Thyroid gland (tissue), 4 donors: ENCODE data around the gene SHROOM2. TPM values are rescaled to one million over a fixed set of nuclear protein-coding genes. Genes with fewer than 3 reads are reported as not detected.

Experiments used
- DNase-seq, 2 donors: peaks; one replicate each; pipeline ENCODE4 v3.0.0-alpha.2; 2019
- H3K27ac ChIP-seq, 3 donors: fragments of 200-600 bp; sonication (generic); 1 replicate in 2 of 3; 2 replicates in 1 of 3; pipeline ENCODE4 v1.5.1; 2016 to 2019; ENCODE audit warnings: mild to moderate bottlenecking in 1 of 3, moderate library complexity in 1 of 3
- H3K27me3 ChIP-seq: fragments of 200-600 bp; sonication (generic); one replicate; pipeline ENCODE4 v1.5.1; 2019
- H3K36me3 ChIP-seq, 2 donors: fragments of 200-600 bp; sonication (generic); one replicate each; pipeline ENCODE4 v1.5.1; 2016 to 2019
- H3K4me1 ChIP-seq, 2 donors: fragments of 200-600 bp; sonication (generic); one replicate each; pipeline ENCODE4 v1.5.1; 2017 to 2019
- H3K4me3 ChIP-seq, 3 donors: fragments of 200-600 bp; sonication (generic); replicated peaks in 1 of 3; 1 replicate in 2 of 3; 2 replicates in 1 of 3; pipeline ENCODE4 v1.5.1; 2016; ENCODE audit warnings: mild to moderate bottlenecking in 1 of 3
- H3K9me3 ChIP-seq: fragments of 200-600 bp; sonication (generic); one replicate; pipeline ENCODE4 v1.5.1; 2017
- CTCF ChIP-seq, 6 experiments: fragments of 200-600 bp in 3 of 6; fragments of 450-650 bp in 3 of 6; sonication (generic) in 3 of 6; IDR thresholded peaks; one replicate each; pipeline ENCODE4 v1.5.1; 2016 to 2019; ENCODE audit warnings: antibody characterized with exemption in 6 of 6, mild to moderate bottlenecking in 2 of 6, inconsistent platforms in 1 of 6, moderate library complexity in 1 of 6
- POLR2A ChIP-seq, 2 donors: fragments of 450-650 bp; IDR thresholded peaks; one replicate each; pipeline ENCODE4 v1.6.1; 2017; ENCODE audit warnings: antibody characterized with exemption in 2 of 2, mild to moderate bottlenecking in 2 of 2, moderate library complexity in 1 of 2
- WGBS, 2 donors: methylation state at CpG; one replicate each; pipeline ENCODE4 v1.1.5; 2017; 5-methylcytosine and 5-hydroxymethylcytosine counted together
- intact Hi-C: fragments of 100-400 bp; cut with DNase I; formaldehyde crosslinking; loops from one replicate; pipeline ENCODE4 v1.15.1; 2023
- total RNA-seq, 4 donors: library from RNA; depleted of rRNA; stranded (reverse); fragments of >200 nt; gene quantifications; one replicate each; pipeline ENCODE4 v1.2.3, GENCODE V29; 2016

SHROOM2 gene
- total RNA-seq, 4 donors from 2014 or later: 2.8 to 16.5 (median 6.1) TPM

GRCh38 chrX:9880870-9881269 lies 94.6 kb downstream of the SHROOM2 start:
- no peaks in the 10 kb centered on the region for H3K27me3 ChIP-seq
- WGBS, 2 donors: 47 to 50% methylated on average over 7 of the region's 7 CpGs
- DNase-seq: peak in 1 of 2 donors; percentile 1
- H3K4me3 ChIP-seq: no peak overlapping the region
- TF ChIP-seq POLR2A (IDR thresholded peaks at IDR 0.05) (no peak), CTCF (IDR thresholded peaks at IDR 0.05) (no peak)
- no peak overlapping the region for H3K27ac ChIP-seq
- H3K9me3 ChIP-seq: no peaks in the 10 kb centered on the region
- intact Hi-C loops: no loop called here
- no peaks in the 10 kb centered on the region for H3K36me3 ChIP-seq
- no peaks in the 10 kb centered on the region for H3K4me1 ChIP-seq

DNA sequence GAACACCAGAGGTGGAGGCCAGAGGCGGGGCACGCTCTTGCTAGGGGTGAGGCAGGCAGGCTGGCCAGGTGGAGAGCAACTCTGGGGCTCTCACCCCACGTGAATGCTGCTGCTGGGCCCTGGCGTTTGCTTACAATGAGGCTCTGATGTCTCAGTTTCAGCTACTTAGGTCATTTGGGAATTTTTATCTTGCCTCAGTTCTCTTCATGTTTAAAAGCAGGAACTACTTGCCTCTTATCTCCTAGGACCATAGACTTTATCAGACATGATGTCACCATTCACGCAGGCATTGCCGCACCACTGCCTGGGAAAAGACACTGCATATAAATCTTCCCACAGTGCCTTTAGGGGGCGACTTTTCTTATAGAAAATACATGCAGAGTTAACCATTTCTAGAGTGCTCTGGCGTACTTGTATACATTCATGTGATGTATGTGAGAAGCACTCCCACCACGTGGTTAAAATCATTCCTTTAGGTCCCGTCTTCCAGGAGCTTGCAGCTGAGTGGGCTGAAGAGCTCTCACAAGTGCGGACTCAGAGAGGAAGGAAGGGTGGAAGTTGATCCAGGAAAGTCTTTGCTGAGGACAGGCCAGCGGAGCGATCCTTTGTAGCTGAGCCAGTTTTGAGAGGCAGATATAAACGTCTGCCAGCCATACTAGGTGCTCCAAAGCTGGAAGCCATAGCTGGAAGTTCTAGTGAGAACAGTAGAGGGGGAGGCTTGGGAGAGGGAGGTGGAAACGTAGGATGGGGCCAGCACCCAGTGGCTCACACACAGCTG lies 96.6 kb downstream of the SHROOM2 start:
- no peaks in the 10 kb centered on the region for H3K27me3 ChIP-seq
- TF ChIP-seq POLR2A (IDR thresholded peaks at IDR 0.05) (no peak), CTCF (IDR thresholded peaks at IDR 0.05) (no peak)
- no peaks in the 10 kb centered on the region for H3K36me3 ChIP-seq
- no peak overlapping the region for H3K27ac ChIP-seq
- H3K9me3 ChIP-seq: no peaks in the 10 kb centered on the region
- no peak overlapping the region for H3K4me3 ChIP-seq
- intact Hi-C loops: no loop called here
- peak; percentile 25 to 35 for DNase-seq
- 28 to 33% methylated on average over 11 to 12 of the region's 15 CpGs for WGBS, 2 donors
- H3K4me1 ChIP-seq: no peaks in the 10 kb centered on the region

- DNase-seq: peak in 1 of 2 donors; percentile 17
- no peak overlapping the region for H3K27ac ChIP-seq
- no peak overlapping the region for H3K4me3 ChIP-seq
- intact Hi-C loops: no loop called here
- TF ChIP-seq POLR2A (IDR thresholded peaks at IDR 0.05): no peak
- no peak for TF ChIP-seq CTCF (IDR thresholded peaks at IDR 0.05)
- H3K9me3 ChIP-seq: no peaks in the 10 kb centered on the region
- H3K36me3 ChIP-seq: no peaks in the 10 kb centered on the region
- no peaks in the 10 kb centered on the region for H3K4me1 ChIP-seq
- H3K27me3 ChIP-seq: no peaks in the 10 kb centered on the region
- 50 to 52% methylated on average over 7 to 9 of the region's 9 CpGs for WGBS, 2 donors
Measured at GRCh38 chrX:9884031-9884779, 98.0 kb downstream of the SHROOM2 start.

DNA sequence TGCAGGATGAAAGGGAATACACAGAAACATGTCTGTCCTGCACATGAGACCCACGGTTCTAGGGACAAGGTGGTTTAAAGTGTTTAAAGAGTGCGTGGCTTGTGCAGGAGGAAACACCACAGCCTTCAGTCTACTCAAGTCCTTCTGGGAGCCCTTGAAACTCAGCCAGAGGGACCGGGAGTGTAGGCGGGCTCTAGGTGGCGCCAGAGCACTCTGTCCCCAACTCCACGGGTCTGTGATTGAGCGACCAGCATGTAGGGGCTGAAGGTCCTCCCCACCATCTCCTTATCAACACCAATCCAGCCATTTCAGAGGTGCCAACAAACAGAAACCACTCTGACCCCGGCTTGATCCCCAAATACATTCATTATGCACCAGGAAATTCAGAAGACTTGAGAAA lies 98.9 kb downstream of the SHROOM2 start:
- H3K27ac ChIP-seq: no peak overlapping the region
- intact Hi-C loops: no loop called here
- H3K27me3 ChIP-seq: no peaks in the 10 kb centered on the region
- no peaks in the 10 kb centered on the region for H3K36me3 ChIP-seq
- no peak overlapping the region for H3K4me3 ChIP-seq
- DNase-seq: peak; percentile 51 to 59
- no peaks in the 10 kb centered on the region for H3K4me1 ChIP-seq
- TF ChIP-seq CTCF (IDR thresholded peaks at IDR 0.05): peak in 3 of 6 experiments; percentile 19 to 54 (median 29)
- no peak for TF ChIP-seq POLR2A (IDR thresholded peaks at IDR 0.05)
- no peaks in the 10 kb centered on the region for H3K9me3 ChIP-seq
- WGBS, 2 donors: 29 to 40% methylated on average over 4 to 8 of the region's 8 CpGs
